HG03520 (cell line): ENCODE results near the gene TBPL1.
"Not testable (repeated sequence)": the region's sequence is repeated elsewhere in the genome, so short reads cannot be mapped to it uniquely, and the experiment has no call there.

Experiments used
- ATAC-seq: cut with Tn5 transposase; IDR thresholded peaks from one replicate; pipeline ENCODE4 v1.9.1; 2021; ENCODE audit warnings: mild to moderate bottlenecking, moderate library complexity; ENCODE audit not compliant: unreplicated experiment

The TBPL1 gene

DNA sequence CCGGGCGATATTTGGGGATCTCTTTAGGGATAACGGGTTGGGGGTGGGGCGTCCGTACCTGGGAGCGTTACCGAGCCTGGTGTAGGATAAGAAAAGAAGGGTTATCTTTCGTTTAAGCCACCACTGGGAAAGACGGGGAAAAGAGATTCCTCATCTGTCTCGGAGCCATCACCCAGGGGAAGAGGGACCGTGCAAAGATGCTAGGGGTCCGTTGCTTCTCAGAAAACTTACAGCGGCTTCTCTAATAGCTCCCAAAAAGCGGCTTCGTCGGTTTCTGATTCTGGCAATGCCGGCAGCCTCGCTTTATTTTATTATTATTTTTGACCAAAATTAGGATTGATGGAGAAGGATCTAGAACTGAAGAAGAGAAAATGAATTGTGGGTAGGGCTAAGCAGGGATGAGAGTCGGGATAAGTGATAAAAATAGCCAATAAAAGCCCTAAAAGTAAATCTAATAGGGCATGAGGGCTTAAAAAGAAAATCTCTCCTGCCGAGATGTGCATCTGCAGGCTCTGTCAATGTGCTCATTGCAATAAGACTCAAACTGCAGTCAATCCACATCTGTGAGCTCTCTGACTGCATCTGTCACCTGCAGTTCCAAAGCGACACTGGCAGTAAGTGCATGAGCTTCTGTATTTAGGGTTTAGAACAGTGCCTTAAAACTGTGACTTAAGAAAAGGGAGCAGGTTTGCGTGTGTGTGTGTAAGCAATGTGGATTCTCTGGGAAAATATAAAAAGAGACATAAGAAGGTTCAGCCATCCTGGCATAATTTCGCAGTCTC lies 801 bp downstream of the TBPL1 start:
- no peak for ATAC-seq

DNA sequence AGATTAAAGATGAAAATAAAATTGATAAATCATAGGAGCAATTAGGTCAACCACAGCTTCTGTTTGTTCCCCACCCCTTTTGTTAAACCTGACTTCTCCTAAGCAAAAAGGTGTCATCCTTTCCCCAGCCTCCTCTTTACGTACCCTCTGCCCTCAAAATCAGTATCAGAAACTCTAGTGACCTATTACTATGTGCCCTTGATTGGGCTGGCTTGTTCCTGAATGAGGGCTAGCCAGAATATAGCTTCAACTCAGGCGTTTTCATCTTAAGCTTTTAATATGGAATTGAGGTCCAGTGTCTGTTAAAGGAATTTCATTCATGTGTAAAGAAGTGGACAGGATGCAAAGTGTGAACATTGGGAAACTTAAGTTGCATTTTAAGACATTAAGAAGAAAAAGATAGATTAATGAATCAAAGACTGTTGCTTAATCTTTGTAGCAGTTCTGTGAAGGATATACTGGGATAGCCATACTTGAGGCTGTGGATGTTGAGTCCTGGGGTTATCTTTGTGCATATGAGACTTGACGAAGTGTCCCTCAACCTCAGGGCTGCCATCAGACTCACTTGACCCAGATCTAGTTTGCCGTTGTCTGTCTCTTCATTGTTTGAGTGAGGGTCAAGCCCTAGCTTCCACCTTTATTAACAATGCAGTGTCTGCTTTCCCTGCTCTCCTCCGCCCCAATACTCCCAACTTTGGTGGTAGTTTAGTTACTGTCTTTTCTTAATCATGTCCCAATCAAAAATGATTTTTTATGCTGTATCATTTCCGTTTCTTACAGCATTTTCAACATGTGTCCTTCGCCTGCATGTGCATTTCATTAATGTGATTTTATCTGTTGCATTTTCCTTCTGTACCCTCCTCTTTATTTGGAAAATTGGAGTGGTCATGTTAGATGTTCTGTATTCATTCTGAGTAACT lies 1.9 kb downstream of the TBPL1 start:
- no peak for ATAC-seq

DNA sequence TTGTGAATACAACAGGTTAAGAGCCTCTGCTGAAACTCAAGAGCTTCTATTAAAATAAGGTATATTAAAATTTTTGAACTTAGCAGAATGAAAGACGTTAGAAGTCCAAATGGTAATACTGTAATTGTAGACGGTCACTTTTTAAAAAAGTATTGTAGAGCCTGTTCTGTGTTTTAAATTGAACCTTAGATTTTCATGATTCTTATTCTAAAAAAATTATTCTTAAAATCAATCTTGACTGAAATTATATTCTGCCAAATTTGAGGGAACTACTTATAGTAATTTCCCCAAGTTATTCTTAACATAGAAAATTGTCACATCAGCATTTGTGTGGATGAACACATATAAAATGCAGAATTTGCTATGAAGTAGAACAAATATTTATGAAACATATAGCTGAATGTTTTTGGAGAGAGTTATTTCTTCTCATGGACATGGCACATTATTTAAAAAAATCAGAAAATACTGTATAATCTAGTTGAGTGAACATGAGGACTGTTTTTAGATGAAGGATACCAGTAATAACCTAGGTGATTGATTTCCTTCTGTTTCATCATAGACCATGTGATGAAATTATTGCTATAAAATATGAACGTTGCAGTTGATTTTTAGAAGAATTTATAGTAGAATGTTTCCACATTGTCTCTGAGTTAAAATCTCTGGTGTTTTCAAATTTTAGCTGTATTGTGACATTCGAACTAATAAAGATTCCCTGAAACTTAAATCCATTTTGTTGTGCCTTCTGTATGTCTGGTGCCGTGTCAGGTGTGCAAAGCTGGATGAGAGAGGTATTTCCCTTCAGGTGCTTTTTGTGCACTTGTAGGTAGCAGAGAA lies 2.8 kb downstream of the TBPL1 start:
- ATAC-seq = no peak

GRCh38 chr6:133956416-133957049 lies 3.5 kb downstream of the TBPL1 start:
- ATAC-seq = no peak

DNA sequence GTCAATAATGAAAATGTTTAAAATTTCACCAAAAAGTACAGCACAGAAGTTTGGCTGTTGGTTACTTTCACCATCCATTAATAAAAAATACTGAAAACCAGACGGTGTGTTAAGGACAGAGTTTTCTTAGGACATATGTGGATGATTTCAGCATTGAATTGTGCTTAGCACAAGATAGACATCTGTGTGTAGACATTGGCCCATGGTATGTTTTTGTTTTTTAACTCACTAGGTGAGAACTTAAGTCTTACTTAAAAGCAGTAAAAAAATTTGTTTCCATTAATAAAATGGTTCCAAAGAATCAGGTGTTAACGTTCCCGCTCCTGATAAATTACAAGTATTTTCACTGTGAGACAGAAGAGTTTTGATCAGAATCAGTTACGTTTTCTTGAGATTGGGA lies 4.2 kb downstream of the TBPL1 start:
- ATAC-seq = no peak

- ATAC-seq = no peak
Observed at GRCh38 chr6:133957780-133958242, 4.8 kb downstream of the TBPL1 start.

GRCh38 chr6:133958791-133959190 lies 5.8 kb downstream of the TBPL1 start:
- ATAC-seq = no peak

DNA sequence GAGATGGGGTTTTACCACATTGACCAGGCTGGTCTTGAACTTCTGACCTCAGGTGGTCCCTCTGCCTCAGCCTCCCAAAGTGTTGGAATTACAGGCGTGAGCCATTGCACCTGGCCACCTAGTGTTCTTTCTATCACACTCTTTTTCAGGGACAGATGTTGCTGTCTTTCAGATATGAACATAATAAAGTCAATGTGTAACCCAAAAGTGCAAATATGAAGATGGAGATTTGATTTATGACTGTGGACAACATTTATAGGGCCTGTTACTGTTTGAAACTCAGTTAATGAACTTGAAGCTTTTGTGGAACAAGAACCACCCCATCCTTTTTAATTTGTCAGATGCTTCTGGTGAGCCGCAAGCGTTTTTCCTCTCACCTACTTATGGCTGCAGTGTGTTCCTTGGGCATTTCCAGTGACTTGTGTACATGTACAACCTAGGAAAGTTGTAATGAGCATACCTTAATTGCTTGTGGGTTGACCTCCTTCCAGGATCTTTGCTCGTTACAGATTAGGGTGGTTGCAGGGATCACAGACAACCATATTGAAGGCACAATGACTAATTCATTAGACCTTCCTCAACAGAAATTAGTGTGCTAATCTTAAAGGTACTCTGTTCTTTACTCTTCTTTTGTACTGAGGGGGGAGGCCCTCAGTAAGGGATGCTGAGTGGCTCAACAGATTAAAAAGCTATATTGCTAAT lies 6.8 kb downstream of the TBPL1 start:
- ATAC-seq = no peak

DNA sequence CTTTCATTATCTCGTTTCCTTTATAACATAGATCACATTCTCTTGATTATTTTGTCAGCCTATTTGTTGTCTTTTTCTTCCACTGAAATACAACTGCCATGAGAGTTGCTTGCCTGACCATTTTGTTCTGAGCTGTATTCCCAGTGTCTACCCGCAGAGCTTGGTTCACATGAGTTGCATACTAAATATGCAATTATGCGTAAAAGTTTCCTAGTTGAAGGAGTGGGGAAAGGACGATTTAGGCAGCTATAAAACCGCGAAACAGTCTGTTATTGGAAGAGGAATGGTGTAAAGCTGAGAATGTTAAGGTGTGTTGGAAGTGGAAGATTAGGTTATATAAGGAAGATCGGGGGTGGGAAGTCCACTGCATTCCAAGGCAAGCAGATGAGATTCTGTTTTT lies 8.8 kb downstream of the TBPL1 start:
- no peak for ATAC-seq

DNA sequence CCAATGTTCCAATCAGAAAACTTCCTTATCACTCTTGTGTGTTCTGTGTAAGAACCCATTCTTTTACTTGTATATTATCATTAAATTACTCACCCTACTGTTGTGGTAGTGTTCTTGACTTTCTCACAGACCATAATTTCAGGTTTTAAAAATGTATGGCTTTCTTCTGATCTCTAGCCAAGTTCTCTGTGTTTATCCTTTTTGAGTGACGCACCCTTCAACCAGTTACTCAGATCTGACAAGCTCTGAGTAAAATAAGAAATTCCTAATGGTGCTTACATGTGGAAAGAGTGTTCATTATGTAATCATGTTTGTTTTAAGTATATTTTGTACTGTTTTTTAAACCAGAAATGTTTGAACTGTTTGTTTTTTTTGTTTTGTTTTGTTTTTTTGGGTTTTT lies 11.0 kb downstream of the TBPL1 start:
- no peak for ATAC-seq

DNA sequence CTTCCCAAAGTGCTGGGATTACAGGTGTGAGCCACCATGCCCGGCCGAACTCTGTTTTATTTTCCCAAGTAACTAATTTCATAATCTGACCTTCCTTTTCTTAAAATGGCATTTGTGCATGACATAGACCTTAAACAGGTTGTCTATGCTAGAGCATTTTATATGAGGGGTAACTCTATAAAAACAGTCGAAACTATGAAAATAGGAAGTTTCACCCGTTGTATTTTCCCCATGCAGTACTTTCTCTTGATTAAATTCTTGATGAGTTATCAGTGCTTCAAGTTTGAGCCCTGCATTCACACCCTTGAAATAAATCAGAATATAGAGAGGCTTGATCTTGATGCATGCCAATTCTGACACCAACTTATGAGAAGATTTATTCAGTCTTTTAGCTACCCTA lies 11.7 kb downstream of the TBPL1 start:
- no peak for ATAC-seq

DNA sequence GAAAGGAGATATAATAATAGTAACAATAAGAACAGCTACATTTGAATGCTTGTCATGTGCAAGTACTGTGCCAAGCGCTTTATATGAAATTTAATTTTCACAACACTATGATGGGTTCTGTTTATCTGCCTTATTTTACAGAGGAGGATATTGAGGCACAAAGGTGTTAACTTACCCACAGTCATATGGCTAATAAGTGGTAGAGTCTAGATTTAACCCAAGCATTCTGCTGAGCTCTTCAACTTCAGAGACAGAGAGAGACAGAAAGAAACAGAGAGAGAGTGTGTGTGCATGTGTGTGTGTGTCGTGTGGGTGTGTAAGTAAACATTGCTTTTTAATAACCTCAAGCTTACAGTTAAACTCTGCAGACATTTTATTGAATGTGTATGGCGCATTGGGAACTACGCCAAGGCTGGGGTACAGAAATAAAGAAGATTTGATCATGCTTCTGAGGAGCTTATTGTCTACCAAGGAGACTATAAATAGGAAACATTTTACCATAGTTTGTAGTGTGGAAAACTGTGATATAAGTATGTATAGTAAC lies 12.9 kb downstream of the TBPL1 start:
- ATAC-seq = no peak

DNA sequence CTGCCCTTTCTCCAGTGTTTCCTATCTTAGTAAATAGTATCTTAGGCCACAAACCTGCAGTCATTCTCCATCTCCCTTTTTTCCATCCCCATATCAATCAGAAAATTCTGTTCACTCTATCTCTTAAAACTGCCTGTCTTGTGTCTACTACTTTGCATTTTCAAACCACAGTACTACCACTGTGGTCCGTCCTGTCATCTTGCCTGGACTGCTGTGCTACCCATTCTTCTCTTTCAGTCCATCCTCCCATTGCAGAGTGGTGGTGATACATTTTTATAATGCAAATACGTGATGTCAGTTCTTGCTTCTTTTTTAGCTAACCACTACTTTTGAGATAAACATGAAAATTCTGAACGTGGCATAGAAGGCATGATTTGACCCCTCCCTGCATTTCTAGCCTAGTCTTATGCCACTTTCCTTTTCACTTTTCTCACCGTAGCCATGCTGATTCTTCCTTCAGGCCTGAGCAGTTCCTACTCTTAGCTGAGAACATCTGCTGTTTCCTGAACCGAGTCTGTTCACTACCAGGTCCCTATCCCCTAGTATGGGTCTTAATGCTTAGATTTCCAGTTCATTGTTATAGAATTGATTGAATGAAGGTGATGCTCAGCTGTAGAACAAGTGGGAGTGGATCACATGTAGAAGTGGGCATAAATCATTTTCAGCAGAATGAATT lies 13.8 kb downstream of the TBPL1 start:
- ATAC-seq = peak; percentile 68

GRCh38 chr6:133967347-133967746 lies 14.3 kb downstream of the TBPL1 start:
- no peak for ATAC-seq

DNA sequence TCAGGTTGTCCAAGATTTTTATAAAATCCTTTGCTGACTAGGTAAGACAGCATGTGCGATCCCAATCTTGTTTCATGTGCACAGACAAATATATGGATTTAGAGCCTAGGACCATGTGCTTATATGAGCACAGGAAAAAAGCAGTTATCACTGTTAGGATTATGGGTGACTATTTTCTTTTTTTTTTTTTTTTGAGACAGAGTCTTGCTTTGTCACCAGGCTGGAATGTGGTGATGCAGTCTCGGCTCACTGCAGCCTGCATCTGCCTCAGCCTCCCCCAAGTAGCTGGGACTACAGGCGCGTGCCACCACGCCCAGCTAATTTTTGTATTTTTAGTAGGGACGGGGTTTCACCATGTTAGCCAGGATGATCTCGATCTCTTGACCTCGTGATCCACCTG lies 14.8 kb downstream of the TBPL1 start:
- ATAC-seq = not testable (repeated sequence)

DNA sequence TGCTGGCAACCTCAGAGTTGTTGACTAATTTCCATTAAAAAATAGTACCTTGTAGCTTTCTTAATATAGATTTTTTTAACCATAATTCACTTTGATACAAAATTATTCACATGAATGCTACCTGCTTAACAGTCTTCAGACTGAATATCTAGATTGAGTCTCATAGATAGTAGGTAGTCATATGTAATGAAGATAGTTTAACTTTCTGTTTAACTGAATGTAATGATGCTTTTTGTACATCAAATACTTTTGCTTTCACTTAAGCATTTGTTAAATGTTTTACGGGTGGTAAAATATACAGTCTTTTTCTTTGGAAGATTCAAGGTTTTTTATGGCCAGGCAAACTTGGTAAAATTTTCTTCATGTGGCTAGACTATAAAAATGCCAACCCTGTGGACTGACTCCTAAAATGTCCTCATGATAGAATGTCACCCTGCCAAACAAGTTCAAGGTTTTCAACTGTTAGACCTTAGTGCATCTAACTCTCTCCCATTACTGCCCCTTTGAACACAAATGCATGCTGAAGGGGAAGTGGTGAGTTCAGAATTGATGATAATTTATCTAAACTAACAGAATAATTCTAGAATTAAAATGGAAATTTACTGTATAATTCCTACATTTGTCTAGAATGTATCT lies 16.4 kb downstream of the TBPL1 start:
- no peak for ATAC-seq

DNA sequence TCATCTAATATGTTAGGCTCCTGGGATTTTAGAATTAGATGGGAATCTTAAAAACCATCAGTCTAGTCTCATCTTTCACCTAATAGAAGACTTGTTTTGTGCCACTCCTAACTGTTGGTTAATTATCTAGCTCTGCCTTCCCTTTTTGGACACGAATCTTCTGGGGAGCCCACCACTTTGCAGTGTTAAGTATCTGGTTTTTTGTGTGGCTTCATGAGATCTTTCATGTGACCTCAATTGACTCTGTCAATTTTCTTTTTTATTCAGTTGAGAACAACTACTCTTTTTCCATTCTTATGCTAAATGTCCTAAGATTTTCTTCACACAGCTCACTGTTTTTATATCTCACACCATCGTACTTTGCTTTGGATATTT lies 16.9 kb downstream of the TBPL1 start:
- ATAC-seq = no peak

DNA sequence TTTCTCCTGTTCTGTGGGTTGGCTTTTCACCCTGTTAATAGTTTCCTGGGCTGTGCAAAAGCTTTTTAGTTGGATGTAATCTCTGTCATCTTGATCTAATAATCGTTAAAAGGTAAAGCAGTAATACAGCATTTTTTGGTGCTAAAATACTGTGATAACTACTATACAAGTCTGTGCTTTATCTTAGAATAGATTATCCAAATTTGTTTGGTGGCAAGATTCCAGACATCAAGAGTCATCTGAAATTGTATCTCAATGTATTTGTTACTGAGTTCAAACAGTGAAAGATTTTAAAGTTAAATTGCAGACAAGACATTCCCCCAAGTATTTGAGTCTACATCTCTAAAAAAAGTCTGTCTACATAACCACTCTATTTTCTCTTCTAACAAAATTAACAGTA lies 18.8 kb downstream of the TBPL1 start:
- no peak for ATAC-seq

DNA sequence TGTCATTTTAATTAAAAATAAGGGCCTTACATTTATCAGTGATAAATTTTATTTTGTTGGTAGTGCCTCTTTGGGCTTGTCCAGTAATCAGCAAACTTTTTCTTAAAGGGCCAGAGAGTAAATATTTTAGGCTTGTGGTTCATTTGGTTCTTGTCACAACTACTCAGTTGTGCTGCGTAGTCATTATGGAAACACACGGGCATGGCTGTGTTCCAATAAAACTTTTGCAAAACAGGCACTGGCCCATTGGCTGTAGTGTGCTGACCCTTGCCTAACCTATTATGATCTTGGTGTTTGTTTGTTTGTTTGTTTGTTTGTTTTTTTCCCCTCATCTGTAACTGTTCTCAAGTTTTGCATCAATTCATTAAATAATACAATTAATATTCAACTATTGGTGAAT lies 19.4 kb downstream of the TBPL1 start:
- no peak for ATAC-seq
